NCI-H2107 (cell line): ENCODE measurements around the gene ZNF747.
"Not testable (repeated sequence)": the region's sequence is repeated elsewhere in the genome, so short reads cannot be mapped to it uniquely, and the experiment has no call there.

Experiments
- DNase-seq: peaks from one replicate; lab custom pipeline; 2025; lab: John Stamatoyannopoulos, UW

The ZNF747 gene

DNA sequence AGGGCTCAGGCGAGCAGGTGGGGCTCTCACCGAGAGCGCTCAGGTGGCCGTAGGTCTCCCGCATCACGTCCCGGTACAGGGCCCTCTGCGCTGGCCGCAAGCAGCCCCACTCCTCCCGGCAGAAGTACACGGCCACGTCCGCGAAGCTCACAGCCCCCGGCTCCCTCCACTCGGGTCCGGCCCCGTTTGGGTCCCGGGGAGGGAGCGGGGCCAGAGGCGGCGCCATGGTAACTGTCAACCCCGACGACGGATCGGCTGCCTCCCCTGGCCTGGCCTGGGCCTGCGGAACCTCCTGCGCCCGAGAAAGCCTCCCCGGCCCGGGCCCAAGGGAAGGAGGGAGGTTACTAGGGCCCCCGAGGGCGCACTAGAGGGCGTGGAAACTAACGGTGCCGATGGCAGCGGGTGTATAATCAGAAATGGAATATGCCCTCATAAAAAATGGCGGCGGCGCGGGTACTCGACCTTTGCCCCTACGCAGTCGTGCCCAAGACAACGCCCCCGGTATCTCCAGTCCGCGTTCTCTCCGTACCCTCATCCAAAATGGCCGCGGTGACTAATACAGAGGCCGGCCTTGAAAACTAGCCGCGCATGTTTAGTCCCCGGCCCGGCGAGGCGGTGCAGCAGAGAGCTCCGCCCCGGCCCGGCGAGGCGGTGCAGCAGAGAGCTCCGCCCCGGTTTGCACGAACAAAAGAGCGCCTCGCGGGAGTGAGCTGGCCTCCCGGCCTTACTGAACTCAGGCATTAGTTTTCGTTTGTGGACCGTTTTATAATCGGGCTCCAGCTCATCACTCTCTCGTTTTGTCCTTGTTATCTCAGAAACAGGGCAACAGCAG, 23.5 kb upstream of the ZNF747 start, which contains the start of gene ZNF764:
Gene ZNF764, minus strand, starts transcription at position 418 of the 832 bp plus-strand sequence. Its CDS starts 192 bp downstream, at position 226.
- DNase-seq = peak; percentile 97

DNA sequence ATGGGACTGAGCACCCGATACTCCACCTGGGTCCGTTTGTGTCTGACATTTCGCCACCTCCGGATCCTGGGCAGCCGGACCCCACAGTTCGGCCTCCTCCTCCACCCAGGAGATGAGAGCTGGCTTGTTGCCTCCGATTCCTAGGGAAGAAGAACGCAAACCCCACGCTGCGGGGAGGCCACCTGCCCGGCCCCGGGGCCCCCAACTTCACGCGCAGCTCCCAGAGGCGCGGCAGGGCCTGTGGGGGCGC, 23.0 kb upstream of the ZNF747 start:
- no peak for DNase-seq

- no peak for DNase-seq
Observed at GRCh38 chr16:30556125-30556473, 21.4 kb upstream of the ZNF747 start.

GRCh38 chr16:30555315-30556124, 20.9 kb upstream of the ZNF747 start:
- no peak for DNase-seq

DNA sequence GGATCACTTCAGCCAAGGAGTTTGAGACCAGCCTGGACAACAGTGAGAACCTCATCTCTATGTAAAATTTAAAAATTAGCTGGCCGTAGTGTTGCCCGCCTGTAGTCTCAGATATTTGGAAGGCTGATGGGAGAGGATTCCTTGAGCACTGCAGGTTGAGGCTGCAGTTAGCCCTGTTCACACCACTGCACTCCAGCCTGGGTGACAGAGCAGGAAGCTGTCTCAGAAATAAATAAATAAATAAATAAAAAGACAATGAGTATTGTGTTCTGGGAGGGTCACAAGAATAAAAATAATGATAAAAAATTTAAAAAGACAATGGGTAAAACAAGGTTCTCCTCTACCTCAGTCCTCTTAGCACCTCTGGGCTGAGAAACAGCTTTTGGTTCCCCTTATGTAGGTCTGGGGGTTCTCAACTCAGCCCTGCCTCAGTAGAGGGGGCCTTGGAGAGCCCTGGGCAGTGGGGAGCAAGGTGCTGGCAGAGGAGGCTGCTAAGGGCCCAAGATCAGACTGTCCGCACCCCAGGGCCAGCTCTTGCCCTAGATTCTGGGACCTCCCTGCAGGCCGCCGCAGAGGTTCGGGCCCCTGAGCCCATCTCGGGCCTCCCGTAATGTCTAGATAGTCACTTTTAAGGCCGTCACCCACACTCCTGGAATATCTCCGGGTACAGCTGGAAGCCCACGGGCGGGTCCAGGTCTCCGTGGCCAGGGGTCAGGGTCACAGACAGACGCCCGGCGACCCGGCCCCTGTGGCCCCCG, 20.1 kb upstream of the ZNF747 start:
- DNase-seq = no peak

DNA sequence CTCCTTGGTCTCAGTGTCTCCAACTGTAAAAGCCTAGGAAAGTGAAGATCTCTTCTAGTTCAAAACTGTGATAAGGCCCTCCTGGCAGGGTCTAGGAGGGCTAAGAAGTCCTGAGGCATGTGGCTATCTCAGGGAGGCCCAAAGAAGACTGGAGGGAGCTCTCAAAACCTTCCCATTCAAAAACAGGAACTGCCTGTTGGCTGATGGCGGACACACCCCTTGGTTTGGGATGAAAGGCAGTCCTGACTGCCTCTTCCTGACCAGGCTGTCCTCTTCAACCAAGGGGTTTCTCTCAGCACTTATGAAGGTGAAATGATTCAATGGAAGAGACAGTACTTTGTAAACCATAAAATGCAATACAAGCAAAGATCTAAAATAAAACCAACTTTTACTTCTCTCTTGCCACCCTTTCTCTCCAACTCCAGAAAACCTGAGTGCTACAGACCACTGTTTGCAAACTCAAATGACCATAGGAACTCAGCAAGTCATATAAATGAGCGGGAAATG, 18.8 kb upstream of the ZNF747 start:
- DNase-seq = no peak

- DNase-seq = no peak
Observed at GRCh38 chr16:30552956-30553355, 18.3 kb upstream of the ZNF747 start.

DNA sequence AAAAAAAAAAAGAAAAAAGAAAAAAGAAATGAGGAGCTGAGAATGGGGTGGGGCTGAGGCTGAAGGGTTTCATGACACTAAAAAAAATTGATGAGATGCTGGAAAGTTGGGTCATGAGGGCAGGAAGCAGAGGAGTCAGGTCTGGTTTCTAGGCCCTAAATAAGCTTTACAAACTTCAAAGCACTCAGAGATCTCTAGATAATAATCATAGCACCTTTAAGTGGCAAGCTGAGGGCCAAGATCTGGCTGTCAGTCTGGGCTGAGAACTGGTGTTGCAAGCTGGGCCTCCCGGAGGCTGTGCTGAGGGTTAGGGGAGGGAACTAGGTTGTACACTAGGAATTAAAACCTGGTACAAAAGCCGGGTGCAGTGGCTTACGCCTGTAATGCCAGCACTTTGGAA, 17.1 kb upstream of the ZNF747 start:
- no peak for DNase-seq

- no peak for DNase-seq
Observed at GRCh38 chr16:30548416-30549253, 14.0 kb upstream of the ZNF747 start.

DNA sequence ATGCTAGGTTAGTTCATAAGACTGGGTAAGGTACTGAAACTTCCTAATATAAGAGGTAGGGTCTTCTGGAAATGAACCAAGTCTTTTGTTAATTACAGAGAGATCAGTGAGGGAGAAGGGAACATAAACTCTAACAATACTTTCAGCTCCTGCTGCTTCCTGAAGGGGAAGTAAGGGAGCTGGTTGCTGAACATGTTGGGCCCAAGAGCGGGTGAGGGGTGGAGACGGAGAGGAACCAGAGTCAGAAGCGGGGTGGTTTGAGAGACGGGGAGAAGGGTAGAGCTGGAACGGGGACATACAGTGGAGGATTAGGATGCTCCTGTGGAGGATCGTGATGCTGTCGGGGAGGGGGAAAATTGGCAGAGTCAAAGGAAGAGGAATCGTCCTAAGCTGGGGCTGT, 11.5 kb upstream of the ZNF747 start:
- no peak for DNase-seq

GRCh38 chr16:30543067-30543466, 8.4 kb upstream of the ZNF747 start:
- DNase-seq = no peak

DNA sequence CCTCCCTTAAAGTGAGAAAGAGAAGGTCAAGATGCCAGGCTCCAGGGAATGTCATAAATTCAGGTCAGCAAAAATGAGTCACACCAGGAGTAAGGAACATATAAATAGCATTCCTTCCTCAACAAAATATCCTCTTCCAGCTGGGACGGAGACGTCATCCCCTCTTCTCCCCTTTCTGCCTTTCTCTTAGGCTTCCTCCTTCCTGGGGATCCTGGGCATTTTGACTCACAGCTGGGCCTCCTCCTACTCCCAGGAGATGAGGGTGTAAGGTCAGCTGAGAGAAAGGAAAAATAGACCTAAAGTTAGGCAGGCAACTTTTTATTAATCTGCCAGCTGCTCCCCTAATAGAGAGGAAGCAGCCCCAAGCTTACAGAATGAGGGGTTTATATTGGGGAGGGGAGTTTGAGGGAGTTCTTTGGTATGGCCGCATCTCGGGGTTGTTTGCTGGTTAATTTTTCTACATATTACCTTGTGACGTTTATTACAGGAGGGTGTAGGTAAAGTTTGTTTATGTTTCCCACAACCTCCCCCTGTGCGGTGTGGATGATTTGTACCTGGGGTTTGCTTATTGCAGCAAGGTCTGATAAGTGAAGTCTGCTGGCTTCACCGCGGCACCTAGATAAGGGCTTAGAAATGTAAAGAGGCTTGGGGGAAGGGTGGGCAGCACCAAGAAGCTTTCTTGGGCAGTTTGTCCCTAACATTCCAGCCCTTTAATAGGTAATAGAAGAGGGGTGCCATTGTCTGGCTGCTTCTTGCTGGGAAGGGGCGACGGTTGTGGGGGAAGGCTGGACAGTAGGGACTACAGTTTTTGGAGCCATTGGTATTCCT, 7.1 kb upstream of the ZNF747 start:
- no peak for DNase-seq

GRCh38 chr16:30540916-30541464, 6.3 kb upstream of the ZNF747 start:
- DNase-seq = not testable (repeated sequence)

DNA sequence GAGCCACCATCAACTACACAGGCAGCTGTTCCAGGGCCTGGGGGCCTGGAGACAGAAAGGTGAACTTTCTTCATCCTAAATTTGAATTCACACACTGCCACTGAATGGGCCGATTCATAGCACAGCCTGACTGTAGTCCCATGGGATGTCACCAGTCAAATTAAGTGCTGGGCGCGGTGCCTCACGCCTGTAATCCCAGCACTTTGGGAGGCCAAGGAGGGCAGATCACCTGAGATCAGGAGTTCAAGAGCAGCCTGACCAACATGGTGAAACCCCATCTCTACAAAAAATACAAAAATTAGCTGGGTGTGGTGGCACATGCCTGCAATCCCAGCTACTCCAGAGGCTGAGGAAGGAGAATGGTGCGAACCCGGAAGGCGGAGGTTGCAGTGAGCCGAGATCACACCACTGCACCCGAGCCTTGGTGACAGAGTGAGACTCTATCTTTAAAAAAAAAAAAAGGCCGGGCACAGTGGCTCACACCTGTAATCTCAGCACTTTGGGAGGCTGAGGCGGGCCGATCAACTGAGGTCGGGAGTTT, 5.4 kb upstream of the ZNF747 start:
- DNase-seq = not testable (repeated sequence)

DNA sequence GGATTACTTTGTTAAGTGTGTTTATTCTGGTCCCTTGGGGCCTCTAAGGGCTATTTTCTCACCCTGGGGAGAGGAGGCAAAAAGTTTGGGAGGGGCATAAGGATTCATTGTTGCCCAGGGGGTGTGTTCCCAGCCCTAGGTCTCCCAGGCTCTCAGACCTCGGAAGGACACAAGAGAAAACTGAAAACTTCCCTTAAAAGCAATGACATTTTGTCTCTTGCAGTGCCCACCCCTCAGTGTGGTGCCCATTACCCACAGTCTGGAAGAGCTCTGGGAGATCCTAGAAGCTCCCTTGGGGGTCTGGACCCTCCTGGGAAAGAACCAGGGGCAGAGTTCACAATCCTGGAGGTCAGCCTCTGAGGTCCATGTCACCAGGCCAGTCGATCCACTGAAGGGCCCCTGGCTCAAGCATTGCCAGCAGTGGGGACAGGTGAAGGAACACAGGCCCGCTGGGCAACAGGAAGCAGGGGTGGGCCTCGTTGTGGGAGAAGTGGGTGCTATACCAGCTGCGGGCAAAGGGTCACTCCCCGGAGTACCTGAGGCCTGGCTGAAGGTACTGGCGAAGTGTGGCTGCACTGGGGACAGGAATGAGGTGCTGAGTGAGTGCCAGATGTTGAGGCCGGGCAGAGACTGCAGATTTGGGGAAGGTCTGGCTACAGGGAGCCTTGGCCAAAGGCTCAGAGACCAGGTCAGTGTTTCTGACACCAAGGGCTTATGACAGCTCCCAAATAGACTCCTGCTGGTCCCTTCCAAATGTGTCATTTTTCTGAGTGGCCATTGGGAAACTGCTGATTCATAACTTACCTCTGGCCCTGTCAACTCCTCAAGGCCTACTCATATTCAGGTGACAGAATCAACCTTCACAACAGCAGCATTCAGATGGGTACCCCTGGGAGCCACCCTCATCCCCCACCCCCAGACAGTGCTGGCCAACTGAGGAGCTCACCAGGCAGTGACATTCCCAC, 4.6 kb upstream of the ZNF747 start:
- no peak for DNase-seq

DNA sequence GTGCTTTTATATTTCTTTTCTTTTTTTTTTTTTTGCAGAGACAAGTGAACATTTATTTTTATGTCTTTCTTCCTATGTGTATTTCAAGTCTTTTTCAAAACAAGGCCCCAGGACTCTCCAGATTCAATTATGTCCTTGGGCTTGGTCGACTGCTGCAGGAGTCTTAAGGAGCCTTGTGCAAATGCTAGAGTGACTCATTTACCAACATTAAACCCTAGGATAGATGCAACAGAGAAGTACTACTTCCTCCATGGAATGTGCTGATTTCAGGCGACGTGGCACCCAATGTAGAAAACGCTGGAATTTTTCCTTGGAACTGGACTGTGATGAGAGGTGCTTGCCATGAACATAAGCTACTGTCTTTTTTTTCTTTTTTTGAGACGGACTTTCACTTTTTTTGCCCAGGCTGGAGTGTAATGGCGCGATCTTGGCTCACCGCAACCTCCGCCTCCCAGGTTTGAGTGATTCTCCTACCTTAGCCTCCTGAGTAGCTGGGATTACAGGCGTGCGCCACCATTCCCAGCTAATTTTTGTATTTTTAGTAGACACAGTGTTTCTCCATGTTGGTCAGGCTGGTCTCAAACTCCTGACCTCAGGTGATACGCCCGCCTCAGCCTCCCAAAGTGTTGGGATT, 1.9 kb upstream of the ZNF747 start:
- DNase-seq = not testable (repeated sequence)

DNA sequence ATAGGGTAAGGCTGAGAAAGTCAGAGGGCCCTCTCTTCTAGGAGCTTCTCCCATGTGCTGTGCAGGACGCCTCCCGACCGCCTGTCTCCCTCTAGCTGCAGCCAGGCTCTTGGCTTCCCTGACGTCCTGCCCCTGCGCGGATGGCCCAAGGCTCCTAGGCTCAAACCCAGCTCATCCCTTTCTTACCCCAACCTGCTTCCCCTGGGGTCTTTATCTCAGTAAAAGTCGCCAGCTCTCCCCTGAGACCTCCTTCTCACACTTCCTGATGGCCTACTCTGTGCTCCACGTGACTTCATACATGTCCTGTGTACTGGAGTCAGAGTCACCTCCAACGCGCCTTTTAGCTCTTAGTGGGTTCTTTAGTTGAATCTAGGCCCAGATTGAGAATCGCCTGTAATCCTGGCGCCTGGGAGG, 1.1 kb upstream of the ZNF747 start:
- DNase-seq = peak; percentile 20

- no peak for DNase-seq
Observed at GRCh38 chr16:30535106-30535776, 583 bp upstream of the ZNF747 start.
